HG02870 (cell line): ENCODE measurements around the gene RFTN1.

Experiments
- ATAC-seq: cut with Tn5 transposase; IDR thresholded peaks from one replicate; pipeline ENCODE4 v1.9.1; 2021; ENCODE audit warnings: mild to moderate bottlenecking, moderate library complexity; ENCODE audit not compliant: unreplicated experiment

RFTN1 gene

DNA sequence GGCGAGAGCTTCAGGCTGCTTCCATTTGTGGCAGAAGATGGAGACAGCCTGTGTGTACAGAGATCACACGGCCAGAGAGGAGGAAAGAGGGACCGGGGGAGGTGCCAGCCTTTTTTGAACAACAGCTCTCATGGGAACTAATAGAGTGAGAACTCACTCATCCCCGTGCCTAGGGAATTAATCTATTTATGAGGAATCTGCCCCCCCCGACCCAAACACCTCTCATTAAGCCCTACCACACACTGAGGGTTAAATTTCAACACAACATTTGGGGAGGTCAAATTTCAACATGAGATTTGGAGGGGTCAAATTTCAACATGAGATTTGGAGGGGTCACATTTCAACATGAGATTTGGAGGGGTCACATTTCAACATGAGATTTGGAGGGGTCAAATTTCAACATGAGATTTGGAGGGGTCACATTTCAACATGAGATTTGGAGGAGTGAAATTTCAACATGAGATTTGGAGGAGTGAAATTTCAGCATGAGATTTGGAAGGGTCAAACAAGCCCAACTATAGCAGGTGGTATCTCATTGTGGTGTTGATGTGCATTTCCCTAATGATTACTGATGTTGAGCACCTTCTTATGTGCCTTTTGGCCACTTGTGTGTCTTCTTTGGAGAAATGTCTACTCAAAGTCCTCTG is 20.6 kb upstream of the RFTN1 start:
- ATAC-seq: no peak

DNA sequence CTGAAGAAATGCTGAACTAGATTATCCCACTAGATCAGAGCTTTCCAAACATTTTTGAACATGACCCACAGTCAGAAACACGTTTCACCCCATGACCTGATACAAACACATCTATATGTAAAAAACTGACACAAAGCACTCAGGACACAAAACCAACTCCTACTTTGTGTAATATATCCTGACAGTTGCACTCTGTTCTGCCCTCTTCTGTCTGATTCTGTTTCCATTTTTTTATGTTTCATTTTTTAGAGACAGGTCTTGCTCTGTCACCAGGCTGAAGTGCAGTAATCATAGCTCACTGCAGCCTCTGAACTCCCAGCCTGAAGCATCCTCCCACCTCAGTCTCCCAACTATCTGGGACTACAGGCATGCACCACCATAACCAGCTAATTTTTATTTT is 15.8 kb upstream of the RFTN1 start:
- ATAC-seq: no peak

- ATAC-seq: no peak
Measured at GRCh38 chr3:16528581-16528993, 15.1 kb upstream of the RFTN1 start.

- no peak for ATAC-seq
Measured at GRCh38 chr3:16528106-16528505, 14.6 kb upstream of the RFTN1 start.

GRCh38 chr3:16524196-16524595 is 10.7 kb upstream of the RFTN1 start:
- ATAC-seq: no peak

- no peak for ATAC-seq
Measured at GRCh38 chr3:16523778-16524177, 10.3 kb upstream of the RFTN1 start.

DNA sequence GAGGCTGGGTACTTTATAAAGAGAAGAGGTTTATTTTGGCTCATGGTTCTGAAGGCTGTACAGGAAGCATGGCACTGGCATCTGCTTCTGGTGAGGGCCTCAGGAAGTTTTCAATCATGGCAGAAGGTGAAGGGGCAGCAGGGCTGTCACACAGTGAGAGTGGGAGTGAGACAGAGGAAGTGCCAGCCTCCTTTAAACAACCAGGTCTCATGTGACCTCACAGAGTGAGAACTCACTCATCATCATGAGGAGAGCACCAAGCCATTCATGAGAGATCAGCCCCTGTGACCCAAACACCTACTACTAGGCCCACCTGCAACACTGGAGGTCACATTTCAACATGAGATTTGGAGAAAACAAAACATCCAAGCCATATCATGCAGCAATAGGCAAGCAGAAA is 9.3 kb upstream of the RFTN1 start:
- no peak for ATAC-seq

- peak; percentile 67 for ATAC-seq
Measured at GRCh38 chr3:16520970-16521881, 7.7 kb upstream of the RFTN1 start.

GRCh38 chr3:16520241-16520969 is 6.9 kb upstream of the RFTN1 start:
- no peak for ATAC-seq

GRCh38 chr3:16516695-16517481 is 3.4 kb upstream of the RFTN1 start:
- ATAC-seq: no peak

- peak; percentile 17 for ATAC-seq
Measured at GRCh38 chr3:16515885-16516420, 2.5 kb upstream of the RFTN1 start.

DNA sequence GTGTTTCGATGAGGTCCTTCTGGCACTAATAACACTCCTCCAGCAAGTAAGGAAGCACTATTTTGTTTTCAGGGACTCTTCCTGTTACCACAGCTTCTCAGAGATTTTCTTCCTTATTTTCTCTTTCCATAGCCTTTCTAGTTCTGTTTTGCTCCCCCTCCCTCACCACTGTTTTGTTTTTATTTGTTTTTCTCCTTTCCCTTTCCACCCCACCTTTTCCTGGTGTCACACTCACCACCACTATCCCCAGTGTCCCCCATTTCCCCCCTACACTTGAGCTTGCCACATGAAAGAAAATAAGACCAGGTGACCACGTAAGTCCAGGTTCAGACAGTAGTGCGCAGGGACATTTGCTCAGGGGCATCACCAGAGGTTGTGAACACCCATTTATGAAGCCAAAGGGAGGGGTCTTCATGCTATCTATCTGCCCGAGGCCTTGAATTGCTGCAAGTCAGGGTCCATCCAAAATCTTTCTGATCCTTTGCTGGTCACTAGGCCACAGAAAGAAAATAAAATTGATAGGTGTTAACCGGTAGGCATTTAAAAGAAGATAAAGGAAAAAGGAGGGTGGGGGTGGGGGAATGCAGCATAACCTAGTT is 1.4 kb upstream of the RFTN1 start:
- ATAC-seq: no peak

DNA sequence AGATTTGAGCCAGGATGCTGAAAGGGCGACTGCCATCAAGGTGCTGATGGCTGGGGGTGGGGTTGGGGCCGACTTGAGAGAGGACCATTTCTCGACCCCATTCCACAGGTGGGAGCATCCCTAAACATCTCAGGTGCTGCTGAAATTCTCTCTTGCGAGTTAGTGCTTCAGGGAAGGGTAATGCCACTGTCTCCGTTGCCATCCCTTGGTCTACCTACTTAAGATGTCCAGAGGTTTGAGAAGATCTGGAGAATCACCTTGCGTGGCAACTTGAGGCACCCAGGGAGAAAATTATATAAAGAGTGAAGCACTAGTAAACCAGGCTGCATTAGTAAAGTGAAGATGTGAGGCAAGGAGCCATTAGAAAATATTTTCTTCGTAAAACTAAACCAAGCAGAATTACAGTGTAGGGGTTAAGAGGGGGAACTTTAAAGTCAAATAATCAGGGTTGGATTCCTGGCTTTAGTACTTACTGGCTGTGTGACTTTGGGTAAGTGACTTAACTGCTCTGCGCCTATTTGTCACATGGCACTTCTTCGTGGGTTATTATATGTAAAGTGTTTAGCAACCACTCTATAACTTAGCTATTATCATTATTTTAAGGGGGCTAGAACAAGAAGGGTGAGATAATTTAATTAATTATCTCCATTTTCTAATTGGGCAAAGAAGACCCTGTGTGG is 662 bp upstream of the RFTN1 start:
- ATAC-seq: no peak

DNA sequence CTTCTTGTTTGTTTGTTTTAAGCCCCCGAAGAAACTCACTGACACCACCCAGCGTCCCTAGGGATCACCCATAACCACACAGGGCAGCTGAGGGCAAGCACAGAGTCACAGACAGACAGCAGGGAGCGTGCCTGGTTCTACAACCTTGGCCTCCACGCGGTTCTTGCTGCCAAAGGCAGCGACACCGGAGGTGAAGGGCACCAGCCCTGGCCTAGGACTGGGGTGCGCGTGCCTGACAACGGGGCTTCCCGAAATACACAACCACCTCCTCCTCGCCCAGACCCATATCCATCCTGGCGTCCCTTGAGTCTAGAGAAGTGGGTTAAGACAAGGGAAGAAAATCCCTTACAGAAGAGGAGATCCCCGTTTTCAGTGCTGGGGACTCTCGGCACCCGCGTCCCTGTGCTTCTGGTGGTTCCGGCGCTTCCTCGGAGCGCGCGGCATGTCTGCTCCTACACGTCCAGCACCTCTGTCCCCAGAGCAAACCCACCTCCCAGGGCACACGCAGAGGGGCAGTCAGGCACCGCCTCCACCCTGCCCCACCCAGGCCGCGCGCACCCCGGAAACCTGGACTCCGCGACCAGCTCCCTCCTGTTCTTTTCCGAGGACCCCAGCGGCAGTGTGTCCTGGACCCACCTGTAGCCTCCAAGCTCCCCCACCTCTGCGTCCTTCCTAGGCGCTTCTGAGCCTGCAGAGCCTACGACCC is 911 bp downstream of the RFTN1 start:
- no peak for ATAC-seq

DNA sequence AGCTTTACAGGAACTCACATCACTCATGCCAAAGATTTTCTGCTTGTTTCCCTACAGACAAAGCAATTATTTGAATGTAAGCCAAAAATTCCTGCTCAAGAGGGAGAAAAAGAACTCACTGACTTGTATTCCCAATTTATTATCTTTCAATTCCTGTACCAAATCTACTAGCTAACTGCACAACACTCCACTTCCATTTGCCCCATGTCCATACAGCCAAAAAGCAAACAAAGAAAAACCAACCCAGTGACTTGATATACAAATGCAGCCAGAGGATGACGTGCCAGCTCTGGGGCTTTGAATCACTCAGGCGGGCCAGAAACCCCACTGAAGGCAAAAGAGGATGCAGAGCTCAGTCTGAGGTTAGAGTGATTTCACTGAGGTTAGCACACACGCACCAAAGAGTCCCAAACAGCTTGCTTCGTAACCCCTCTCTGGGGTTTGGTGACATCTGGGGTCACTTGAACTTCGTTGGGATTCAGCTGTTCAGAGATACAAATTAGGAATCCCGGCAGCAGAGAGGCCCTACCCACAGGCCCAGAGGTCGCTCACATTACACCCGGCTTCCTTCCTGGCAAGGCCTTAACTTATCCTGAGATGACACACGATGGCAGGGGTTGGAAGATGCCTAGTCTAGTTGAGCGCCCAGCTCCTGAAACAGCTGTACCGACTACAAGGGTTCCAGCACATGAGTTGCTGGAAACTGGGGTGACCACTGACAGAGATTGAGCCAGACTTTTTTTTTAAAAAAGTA is 1.6 kb downstream of the RFTN1 start:
- peak; percentile 42 for ATAC-seq

GRCh38 chr3:16510620-16511319 is 2.7 kb downstream of the RFTN1 start:
- ATAC-seq: peak; percentile 11

GRCh38 chr3:16509721-16510619 is 3.5 kb downstream of the RFTN1 start:
- no peak for ATAC-seq
